Left hindlimb (tissue), 1 donor: ENCODE measurements around the gene GAST.
"Not testable (repeated sequence)": the region's sequence is repeated elsewhere in the genome, so short reads cannot be mapped to it uniquely, and the experiment has no call there.

Experiments used
- DNase-seq: peaks from one replicate; pipeline ENCODE4 v3.0.0-alpha.2; 2018

GAST gene

GRCh38 chr17:41711669-41712400 lies at the start of gene GAST:
TSS of gene GAST (plus strand) at chr17:41712331. CDS start at chr17:41715437, 3,106 bp downstream.
- no peak for DNase-seq

- DNase-seq: no peak
These were observed 48.5 kb upstream of the GAST start for GRCh38 chr17:41663451-41664171.

- DNase-seq: no peak
These were observed 48.0 kb upstream of the GAST start for GRCh38 chr17:41664172-41664457.

GRCh38 chr17:41664587-41665565 lies 47.3 kb upstream of the GAST start:
- DNase-seq: peak; percentile 29

- DNase-seq: peak; percentile 88
These were observed 46.4 kb upstream of the GAST start for GRCh38 chr17:41665566-41666236.

GRCh38 chr17:41666237-41666641 lies 45.9 kb upstream of the GAST start:
- DNase-seq: peak; percentile 62

- peak; percentile 85 for DNase-seq
These were observed 45.3 kb upstream of the GAST start for GRCh38 chr17:41666708-41667279.

GRCh38 chr17:41667280-41668041 lies 44.7 kb upstream of the GAST start:
- DNase-seq: no peak

GRCh38 chr17:41672153-41672552 lies 40.0 kb upstream of the GAST start:
- no peak for DNase-seq

- DNase-seq: not testable (repeated sequence)
These were observed 36.7 kb upstream of the GAST start for GRCh38 chr17:41675157-41676057.

- DNase-seq: no peak
These were observed 36.1 kb upstream of the GAST start for GRCh38 chr17:41676058-41676419.

GRCh38 chr17:41678411-41678906 lies 33.7 kb upstream of the GAST start:
- DNase-seq: no peak

GRCh38 chr17:41678907-41679739 lies 33.0 kb upstream of the GAST start:
- DNase-seq: no peak

GRCh38 chr17:41679740-41680425 lies 32.2 kb upstream of the GAST start:
- no peak for DNase-seq

- no peak for DNase-seq
These were observed 31.6 kb upstream of the GAST start for GRCh38 chr17:41680426-41681040.

GRCh38 chr17:41681776-41682175 lies 30.4 kb upstream of the GAST start:
- DNase-seq: no peak

GRCh38 chr17:41682631-41683030 lies 29.5 kb upstream of the GAST start:
- DNase-seq: no peak

- no peak for DNase-seq
These were observed 28.6 kb upstream of the GAST start for GRCh38 chr17:41683441-41684007.
